ENCODE measurements around the gene CCNYL1.
"Not testable (repeated sequence)": the region's sequence is repeated elsewhere in the genome, so short reads cannot be mapped to it uniquely, and the experiment has no call there.

CCNYL1 gene

DNA sequence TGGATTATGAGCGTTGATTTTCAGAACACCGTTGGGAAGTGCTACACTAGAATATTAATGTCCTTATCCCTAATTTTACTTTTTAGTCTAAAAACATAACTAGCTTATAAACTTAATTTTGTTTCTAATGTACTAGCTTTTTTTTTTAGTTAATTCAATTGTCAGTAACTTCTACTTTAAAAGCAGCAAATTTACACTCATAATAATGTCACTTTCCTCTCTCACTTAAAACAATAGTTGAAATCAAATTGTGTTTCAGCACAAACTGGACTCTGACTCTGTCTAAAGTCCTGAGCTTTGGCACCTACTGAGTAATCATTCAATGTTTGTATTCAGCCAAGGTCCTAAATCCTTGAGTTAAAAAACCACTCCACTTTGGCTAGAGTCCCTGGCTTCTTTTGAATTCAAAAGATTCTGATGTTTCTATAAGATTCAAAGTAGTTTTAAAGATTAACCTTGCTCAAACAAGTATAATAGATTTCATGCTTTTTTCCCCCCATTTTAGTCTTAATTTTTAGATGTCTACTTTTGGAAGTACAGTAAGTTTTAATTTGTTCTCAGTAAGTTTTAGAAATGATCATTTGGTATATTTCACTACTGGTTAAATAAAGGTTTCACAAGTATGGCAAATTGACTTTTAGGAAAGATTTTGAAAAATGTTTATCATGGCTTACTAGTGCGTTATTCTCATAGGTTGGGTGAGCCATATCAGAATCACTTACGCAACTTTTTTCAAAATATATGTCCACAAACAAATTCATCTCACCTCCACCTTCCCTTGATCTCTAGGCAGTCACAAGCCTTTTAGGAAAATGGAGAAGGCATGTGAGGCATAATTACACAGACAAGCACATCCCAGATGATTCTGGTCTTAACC, 23.4 kb downstream of the CCNYL1 start:
- no peak for DNase-seq (ENCODE audit: low read depth)

DNA sequence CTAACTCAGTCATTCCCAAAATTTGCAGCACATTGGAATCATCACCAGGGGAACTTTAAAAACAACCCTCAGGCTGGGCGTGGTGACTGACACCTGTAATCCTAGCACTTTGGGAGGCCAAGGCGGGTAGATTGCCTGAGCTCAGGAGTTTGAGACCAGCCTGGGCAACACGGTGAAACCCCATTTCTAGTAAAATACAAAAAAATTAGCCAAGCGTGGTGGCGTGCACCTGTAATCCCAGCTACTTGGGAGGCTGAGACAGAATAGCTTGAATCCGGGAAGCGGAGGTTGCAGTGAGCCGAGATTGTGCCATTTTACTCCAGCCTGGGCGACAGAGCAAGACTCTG, 24.0 kb downstream of the CCNYL1 start:
- DNase-seq (ENCODE audit: low read depth) = not testable (repeated sequence)

DNA sequence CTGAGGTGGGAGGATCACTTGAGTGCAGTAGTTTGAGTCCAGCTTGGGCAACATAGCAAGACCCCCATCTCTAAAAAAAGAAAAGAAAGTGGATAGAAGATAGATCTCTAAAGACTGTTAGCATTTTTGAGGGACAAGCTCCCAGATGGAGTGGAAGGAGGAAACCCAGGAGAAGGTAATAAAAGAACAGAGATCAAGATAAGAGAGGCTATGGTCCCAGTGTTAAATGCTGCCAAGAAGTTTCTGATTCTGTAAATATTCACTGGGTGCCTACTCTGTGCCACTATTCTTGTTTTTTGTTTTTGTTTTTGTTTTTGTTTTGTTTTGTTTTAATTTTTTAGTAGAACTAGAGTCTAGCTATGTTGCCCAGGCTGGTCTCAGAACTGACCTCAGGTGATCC, 32.1 kb downstream of the CCNYL1 start:
- DNase-seq (ENCODE audit: low read depth) = no peak

DNA sequence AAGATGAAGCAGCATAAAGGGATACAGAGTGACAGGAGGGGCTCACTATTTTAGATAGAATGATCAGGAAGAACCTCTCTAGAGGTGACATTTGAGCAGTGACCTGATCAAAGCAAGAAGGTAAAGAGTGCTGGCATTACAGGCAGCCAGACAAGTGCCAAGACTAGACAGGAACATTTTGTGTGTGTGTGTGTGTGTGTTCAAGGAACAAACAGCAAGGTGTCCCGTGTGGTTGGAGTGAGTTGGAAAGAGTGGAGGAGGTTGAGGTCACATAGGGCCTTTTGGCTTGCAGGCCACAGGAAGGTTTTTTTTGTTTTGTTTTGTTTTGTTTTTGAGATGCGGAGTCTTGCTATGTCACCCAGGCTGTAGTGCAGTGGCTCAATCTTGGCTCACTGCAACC, 32.6 kb downstream of the CCNYL1 start:
- no peak for DNase-seq (ENCODE audit: low read depth)

DNA sequence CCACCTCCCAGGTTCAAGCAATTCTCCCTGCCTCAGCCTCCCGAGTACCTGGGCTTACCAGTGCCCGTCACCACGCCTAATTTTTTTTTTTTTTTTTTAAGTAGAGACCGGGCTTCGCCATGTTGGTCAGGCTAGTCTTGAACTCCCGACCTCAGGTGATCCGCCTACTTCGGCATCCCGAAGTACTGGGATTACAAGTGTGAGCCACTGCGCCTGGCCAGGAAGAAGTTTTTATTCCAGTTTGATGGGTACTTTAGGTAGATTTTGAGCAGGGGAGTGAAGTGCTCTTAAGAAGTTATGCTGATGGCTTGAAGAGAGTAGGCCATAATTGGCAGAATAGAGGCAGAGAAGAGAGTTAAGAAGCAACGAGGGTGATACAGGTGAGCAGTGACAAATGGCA, 33.0 kb downstream of the CCNYL1 start:
- DNase-seq (ENCODE audit: low read depth) = no peak

DNA sequence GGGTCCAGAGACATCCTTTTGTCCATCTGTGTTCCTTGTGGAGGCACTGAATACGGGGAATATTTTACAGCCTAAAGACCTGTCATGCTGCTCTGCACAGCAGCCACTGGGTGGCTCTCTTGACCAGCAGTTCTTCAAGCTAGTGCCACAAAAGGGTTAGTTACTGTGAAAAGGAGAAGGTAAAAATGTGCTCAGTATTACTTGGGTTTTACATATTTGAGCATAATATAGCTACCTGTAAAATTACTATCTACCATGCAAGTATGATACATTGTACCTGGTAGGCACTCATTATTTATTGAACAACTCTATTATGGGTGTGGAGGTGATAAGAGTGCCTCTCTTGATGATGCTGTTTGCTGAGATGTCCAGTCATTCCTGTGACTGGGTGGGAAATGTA, 34.7 kb downstream of the CCNYL1 start:
- DNase-seq (ENCODE audit: low read depth) = no peak

DNA sequence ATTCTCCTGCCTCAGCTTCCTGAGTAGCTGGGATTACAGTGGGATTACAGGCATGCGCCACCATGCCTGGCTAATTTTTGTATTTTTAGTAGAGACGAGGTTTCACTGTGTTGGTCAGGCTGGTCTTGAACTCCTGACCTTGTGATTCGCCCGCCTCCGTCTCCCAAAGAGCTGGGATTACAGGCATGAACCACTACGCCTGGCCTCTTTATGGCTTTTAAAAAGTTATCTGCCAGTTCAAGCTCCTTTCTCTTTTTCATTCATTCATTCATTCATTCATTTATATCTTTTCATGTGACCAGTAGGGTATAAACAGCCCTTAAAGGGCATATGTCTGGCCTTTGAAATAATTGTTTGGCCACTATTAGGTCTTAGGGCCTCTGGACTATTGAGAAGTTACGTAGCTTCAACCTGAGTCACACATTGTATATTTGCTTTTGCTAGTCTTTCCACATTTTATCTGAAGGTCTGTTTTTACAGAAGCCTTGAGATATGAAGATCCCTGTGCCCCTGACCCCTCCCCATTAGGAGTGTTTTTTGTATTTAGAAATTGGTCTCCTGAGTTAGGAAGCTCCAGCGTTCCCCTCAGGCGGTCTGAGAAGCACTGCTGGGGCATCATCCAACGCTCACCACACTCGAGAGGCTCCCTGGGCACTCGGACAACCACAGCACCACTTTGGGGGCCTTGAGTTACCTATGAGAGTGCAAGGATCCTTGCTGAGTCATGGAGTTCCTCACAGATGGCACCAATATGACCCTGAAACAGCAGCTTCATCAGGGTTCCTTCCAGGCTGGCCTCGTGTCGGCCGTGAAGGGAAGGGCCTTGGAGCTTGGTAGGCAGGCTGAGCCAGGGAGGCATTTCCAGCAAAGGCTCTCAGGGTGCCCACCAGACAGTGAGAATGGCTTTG, 36.5 kb downstream of the CCNYL1 start:
- DNase-seq (ENCODE audit: low read depth) = no peak

DNA sequence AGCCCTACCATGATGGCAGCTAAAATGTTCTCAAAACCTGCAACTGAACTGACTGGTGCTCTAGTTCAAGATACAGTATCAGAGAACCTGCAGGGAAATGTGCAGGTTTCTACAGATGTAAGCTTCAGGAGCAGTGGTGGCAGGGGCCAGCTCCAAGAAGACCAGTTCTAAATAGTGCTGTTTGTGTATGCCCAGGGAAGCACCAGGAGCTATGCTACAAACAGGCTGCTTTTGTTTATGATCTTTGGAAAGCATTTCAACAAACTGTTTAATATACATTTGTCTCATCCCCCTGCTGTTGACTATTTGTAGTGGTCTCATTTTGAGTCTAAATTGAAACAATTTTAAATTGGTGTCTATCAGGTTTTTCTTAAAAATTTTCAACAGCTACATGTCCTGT, 37.6 kb downstream of the CCNYL1 start:
- no peak for DNase-seq (ENCODE audit: low read depth)

DNA sequence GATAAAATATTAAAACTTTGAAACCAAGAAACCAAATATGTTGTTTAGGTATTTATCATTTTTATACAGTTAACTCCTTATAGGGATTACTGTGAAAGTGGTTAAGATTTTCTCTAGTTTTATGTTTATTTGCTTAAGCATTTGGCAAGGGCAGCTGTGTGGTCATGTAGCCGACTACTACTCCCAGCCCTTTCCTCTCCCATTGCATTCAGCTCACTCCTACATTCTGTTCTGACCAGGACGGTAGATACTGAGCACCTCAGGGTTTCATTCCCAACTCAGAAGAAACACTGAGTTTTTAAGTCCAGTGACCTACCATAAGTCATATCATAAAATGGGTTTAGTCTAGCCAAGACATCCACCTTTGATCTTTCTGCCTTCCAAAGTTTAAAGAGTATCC, 38.4 kb downstream of the CCNYL1 start:
- DNase-seq (ENCODE audit: low read depth) = no peak

DNA sequence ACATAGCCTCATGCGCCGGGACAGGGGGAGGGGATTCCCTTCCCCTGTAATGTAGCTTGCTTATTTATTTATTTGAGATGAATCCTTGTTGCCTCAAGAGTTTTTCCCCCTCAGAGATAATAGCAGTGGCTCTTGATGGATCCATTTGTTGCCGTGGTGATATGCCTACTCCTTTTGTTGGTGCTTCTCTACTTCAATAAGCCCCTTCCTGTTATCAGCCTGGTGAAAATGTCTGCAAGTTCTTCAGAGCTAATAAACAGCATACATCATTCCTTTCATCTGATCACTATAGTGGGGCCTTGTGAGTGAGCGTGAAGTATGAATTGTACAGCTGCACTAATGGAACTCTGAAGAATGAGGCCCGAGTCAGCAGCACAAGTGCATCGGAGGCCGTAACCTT, 38.9 kb downstream of the CCNYL1 start:
- no peak for DNase-seq (ENCODE audit: low read depth)

DNA sequence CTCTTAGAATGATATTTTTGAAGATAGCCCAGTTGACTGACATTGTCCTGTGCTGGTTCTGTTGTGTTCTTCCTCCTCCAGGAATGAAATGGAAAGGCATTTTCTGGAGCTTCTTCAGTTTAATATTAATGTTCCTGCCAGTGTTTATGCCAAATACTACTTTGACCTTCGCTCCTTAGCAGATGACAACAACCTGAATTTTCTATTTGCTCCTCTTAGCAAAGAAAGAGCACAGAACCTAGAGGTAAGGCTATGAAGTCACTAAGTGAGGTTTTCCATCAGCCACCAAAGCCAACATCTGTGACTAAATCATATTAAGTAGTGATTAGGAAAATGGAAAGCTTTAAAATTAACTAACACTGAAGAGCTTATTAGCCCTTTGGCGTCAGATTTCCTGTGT, 39.4 kb downstream of the CCNYL1 start:
- no peak for DNase-seq (ENCODE audit: low read depth)

DNA sequence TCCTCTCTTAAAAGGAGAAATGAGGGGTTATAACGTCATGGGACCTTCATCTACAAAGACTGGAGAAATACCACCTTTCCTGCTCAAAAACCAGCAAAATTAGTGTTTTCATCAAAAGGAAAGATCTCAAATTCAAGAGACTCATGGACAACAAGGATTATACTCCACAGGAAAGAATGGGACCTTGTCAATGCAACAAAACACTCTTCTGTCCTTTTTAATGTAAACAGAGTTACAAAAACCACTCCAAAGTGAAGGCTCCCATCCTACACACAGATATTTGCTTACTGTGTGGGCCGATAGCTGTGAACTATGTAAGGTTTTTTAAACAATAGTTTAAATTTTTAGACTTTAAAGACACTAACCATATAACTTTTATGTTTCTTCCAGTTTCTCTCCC, 42.2 kb downstream of the CCNYL1 start:
- not testable (repeated sequence) for DNase-seq (ENCODE audit: low read depth)

DNA sequence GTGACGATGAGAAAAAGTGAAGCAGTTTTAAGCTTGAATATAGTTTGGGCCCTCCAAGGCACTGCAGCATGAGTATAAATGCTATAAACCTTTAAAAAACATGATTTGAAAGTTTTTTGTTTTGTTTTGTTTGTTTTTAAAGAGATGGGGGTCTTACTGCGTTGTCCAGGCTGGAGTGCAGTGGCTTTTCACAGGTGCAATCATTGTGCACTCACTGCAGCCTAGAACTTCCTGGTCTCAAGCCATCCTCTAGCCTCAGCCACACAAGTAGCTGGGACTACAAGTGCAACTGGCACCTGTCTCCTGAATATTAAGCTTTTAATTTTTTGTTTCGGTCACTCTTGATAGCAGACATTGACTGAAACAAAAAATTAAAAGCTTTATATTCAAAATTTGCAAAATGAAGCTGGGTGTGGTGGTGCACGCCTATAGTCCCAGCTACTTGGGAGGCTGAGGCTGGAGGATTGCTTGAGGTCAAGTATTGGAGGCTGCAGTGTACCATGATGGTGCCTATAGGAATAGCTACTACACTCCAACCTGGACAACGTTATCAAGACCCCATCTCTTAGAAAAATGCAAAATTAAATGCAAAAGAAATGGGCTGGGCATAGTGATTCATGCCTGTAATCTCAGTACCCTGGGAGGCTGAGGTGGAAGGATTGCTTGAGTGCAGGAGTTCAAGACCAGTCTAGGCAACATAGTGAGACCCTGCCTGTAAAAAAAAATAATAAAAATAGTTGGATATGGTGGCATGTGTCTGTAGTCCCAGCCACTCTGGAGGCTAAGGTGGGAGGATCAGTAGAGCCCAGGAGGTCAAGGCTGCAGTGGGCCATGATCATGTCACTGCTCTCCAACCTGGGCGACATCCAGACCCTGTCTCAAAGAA, 43.3 kb downstream of the CCNYL1 start:
- DNase-seq (ENCODE audit: low read depth) = no peak

DNA sequence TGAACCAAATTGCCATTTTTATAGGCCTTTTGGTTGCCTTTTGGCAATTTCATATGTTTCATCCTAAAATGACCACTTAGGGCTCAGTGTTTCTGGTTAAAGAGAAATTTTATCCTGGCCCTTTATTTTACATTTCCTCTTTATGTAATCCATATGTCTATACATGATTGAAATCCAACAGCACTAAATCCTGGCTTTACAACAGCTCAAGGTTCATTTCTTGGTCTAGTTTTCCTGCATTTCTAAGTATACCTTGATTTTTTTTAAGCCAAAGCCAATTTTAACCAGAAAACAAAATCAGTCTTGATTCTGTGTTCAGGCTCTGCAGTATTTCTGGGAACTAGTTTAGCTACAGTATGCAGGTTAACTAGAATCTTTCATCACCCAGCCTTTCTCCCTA, 46.6 kb downstream of the CCNYL1 start:
- no peak for DNase-seq (ENCODE audit: low read depth)

DNA sequence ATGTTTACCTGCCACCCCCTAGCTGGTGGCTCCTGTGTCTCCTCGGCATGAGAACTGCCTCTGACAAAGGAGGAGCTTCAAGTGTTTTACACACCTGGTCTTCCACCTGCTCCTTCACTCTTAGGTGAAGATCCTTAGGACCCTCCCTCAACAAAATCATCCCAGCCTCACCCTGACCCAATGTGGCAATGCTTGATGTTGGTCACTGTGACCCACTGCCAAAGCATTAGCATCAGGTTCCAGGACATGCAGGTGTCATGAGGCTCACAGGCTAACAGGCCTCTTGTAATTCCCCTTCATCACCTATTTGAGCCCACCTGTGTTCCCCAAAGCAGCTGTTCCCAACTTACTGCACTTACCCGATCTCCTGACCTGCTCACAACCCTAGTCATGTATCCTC, 48.5 kb downstream of the CCNYL1 start:
- no peak for DNase-seq (ENCODE audit: low read depth)

DNA sequence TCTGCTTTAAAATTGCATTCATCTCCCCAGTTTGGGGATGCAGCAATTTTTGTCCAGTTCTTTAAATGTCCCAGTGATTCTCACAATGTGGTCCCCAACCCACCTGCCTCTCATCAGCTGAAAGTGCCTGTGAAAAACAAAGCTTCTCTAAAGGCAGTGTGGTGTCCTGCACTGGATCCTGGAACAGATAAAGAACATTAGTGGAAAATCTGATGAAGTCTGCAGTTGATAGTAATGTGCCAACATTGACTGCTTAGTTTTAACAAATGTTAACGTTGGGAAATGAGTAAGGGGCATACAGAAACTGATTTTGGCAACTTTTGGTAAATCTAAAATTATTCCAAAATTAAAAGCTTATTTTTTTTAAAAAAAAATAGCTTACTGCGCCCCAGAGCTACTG, 49.0 kb downstream of the CCNYL1 start:
- DNase-seq (ENCODE audit: low read depth) = no peak

DNA sequence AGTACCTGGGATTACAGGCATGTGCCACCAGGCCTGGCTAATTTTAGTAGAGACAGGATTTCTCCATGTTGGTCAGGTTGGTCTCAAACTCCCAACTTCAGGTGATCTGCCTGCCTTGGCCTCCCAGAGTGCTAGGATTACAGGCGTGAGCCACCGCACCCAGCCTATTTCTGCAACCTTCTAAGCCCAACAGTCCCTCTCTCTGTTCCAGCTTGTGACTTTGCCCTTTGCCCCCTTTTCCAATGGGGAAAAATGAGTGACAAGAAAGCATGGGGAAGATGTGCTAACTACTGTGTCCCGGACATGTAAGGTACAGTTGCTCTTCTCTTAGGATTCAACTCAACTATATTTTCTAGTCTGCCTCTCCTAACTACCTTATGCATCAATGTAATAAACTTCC, 50.0 kb downstream of the CCNYL1 start:
- DNase-seq (ENCODE audit: low read depth) = not testable (repeated sequence)

DNA sequence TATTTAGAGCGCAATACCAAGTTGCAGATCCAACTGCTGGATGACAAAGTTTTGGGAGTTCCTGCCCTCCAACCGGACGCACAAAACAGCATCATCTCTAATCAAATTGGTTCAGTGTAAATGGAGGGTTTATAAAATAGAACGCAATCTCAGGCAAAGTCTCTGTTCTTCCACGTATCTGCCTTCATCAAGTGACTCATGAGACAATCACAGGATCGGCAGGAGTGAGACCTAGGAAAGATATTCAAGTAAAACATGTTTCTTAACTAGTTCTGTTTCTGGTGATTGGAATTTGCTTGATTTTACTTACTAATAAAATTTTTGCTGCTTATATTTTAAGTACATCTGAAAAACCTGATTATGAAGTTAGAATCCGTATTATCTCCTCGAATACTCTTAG, 50.7 kb downstream of the CCNYL1 start:
- no peak for DNase-seq (ENCODE audit: low read depth)

DNA sequence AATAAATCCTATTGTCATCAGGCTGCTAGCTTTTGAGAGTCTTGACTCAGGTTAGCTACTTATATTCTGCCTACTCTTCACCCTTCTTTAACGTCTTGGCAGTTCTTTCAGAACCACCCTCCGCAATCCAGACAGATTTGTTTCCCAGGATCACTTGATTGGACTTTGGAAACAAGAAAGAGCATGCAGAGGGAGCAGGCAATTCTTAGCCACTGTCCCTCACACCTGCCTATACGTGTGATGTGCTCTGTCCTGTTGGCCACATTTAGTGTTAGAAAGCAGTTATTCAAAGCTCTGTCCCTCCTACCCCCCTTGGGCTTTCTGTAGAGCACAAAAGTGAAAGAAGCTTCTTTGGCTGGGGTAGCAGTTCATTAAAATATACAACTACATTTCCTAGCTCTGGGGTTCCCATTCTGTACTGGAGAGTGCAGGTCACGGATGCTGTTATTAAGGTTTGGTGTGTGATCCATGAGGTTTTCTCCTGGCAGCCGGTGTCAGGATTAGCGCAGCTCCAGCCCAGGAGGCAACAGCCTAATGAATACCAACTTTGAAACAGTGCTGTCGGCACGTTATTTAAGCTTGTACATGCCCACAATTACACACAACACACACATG, 52.0 kb downstream of the CCNYL1 start:
- no peak for DNase-seq (ENCODE audit: low read depth)

DNA sequence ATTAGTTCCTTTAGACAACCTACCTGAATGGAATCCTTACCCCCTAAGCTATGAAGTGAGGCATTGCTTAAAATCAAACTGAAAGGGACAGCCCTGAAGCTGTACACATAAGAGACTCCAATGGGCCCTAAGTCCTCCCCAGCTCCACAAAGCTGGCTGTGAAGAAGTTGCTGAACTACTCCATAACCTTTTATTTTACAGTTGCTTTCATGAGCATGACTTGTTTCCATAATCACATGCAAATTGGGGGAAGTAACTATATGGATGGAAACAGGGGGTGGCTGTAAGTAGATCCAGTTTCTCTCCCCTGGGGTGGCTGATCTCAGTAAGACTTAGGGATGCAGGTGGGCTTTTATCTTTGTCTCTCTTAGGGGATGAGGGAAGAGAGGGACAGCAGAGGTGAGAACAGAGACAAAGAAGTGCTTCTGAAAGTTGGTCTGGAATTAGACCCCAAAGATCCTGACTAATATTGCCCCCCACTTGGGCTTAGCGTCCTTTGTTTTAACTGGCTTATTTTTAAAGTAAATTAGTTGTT, 52.7 kb downstream of the CCNYL1 start:
- no peak for DNase-seq (ENCODE audit: low read depth)

DNA sequence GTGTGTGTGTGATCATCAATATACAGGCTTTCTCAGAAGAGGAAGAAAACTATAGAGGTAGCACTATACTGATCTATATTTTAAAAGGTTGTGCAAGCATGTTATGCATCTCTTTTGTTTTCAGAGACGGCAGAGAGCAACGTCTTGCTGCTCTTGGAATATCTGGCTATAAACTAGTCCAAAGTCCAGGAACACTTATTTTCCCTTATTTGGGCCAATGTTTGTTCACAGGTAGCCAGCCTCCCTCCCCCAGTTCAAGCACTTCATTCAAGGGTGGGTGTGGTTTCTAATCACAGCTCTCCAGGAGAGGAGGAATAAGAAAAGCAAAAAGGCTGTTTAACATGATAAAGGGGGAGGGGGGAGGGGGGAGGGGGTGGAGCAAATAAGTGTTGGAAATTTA, 54.1 kb downstream of the CCNYL1 start:
- no peak for DNase-seq (ENCODE audit: low read depth)

Measured in GM04504 (cell line).